MM.1S (cell line): Measurements from ENCODE around the gene TXN.

Source experiments
- DNase-seq: peaks from one replicate; pipeline ENCODE4 v3.0.0-alpha.2; 2015
- H2AFZ ChIP-seq: fragments of 300-600 bp; sonication (generic); 2 replicates; pipeline ENCODE4 v1.6.0; 2016; ENCODE audit warnings: antibody characterized with exemption, low read length
- H3F3A ChIP-seq: fragments of 300-600 bp; sonication (generic); 2 replicates; pipeline ENCODE4 v1.6.1; 2016; ENCODE audit warnings: mild to moderate bottlenecking, antibody characterized with exemption, low read length, moderate library complexity, mixed read lengths; ENCODE audit not compliant: insufficient read depth
- H3K27ac ChIP-seq: fragments of 300-600 bp; sonication (generic); 2 replicates; pipeline ENCODE4 v1.5.1; 2016; ENCODE audit warnings: mild to moderate bottlenecking, low read length
- H3K27me3 ChIP-seq: fragments of 300-600 bp; sonication (generic); replicated peaks from 2 replicates; pipeline ENCODE4 v1.6.0; 2016; ENCODE audit warnings: low read length; ENCODE audit not compliant: insufficient read depth
- H3K36me3 ChIP-seq: fragments of 300-600 bp; sonication (generic); replicated peaks from 2 replicates; pipeline ENCODE4 v1.6.1; 2016; ENCODE audit warnings: mild to moderate bottlenecking, low read length, mixed read lengths; ENCODE audit not compliant: insufficient read depth
- H3K4me1 ChIP-seq: fragments of 300-600 bp; sonication (generic); 2 replicates; pipeline ENCODE4 v1.6.1; 2016; ENCODE audit warnings: low read length, mixed read lengths
- H3K4me2 ChIP-seq: fragments of 300-600 bp; sonication (generic); 2 replicates; pipeline ENCODE4 v1.6.0; 2016; ENCODE audit warnings: low read depth, low read length
- H3K4me3 ChIP-seq: fragments of 300-600 bp; sonication (generic); 2 replicates; pipeline ENCODE4 v1.5.1; 2016; ENCODE audit warnings: low read length, mixed read lengths
- H3K79me2 ChIP-seq: fragments of 300-600 bp; sonication (generic); 2 replicates; pipeline ENCODE4 v1.6.1; 2016; ENCODE audit warnings: mixed run types, low read length, mixed read lengths
- H3K9ac ChIP-seq: fragments of 300-600 bp; sonication (generic); 2 replicates; pipeline ENCODE4 v1.6.1; 2016; ENCODE audit warnings: low read length, mixed read lengths
- H3K9me2 ChIP-seq: fragments of 300-600 bp; sonication (generic); replicated peaks from 2 replicates; pipeline ENCODE4 v1.6.1; 2016; ENCODE audit warnings: mild to moderate bottlenecking, low read length, mixed read lengths; ENCODE audit not compliant: insufficient read depth
- H3K9me3 ChIP-seq: fragments of 300-600 bp; sonication (generic); replicated peaks from 2 replicates; pipeline ENCODE4 v1.6.1; 2016; ENCODE audit warnings: mild to moderate bottlenecking, low read length, mixed read lengths; ENCODE audit not compliant: insufficient read depth
- H4K20me1 ChIP-seq: fragments of 300-600 bp; sonication (generic); 2 replicates; pipeline ENCODE4 v1.6.1; 2016; ENCODE audit warnings: mild to moderate bottlenecking, low read length, moderate library complexity, mixed read lengths; ENCODE audit not compliant: insufficient read depth
- EZH2 ChIP-seq: fragments of 300-600 bp; sonication (generic); optimal IDR thresholded peaks from 2 replicates; pipeline ENCODE3; 2017; ENCODE audit warnings: low read depth, mild to moderate bottlenecking, antibody characterized with exemption, low read length, mixed read lengths
- EZH2phosphoT487 ChIP-seq: fragments of 300-600 bp; sonication (generic); IDR thresholded peaks from 2 replicates; pipeline ENCODE4 v1.6.1; 2018; ENCODE audit warnings: antibody characterized with exemption, low read length
- TF ChIP-seq, protein P1 (sequence below): fragments of 300-600 bp; sonication (generic); IDR thresholded peaks from 2 replicates; pipeline ENCODE4 v1.5.1; 2016; ENCODE audit warnings: antibody characterized with exemption, low read length, mixed read lengths

Gene TXN

DNA sequence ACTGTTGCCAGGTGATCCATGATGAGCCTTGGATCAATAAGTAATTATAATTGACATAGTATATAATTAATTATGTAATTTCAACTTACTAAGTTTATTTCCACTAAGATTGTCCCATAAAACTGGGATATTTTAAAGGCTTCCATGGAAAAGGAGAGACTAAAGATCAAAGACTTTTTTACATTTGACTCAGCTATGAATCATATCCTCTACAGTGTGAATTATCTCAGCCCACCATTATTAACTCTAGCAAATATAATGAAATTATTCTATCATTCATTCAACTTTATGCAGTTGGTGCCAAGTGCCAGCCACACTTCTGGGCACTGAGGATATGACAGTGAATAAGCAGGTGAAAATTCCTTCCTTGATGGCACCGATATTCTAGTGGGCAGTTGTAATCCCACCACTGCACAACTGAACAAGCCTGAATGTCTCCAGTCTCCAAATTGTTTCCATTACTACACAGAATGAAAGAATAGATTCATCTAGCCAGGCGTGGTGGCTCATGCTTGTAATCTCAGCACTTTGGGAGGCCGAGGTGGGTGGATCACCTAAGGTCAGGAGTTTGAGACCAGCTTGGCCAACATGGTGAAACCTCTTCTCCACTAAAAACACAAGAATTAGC is 21.9 kb upstream of the TXN start:
- Histone ChIP-seq H3K4me3 (no peak overlapping the region), H3K27ac (no peak overlapping the region), H3K79me2 (no peaks in the 10 kb centered on the region), H3K4me2 (no peak overlapping the region), H4K20me1 (no peaks in the 10 kb centered on the region), H3F3A (no peaks in the 10 kb centered on the region), H3K9me2 (no peaks in the 10 kb centered on the region), H3K9ac (no peak overlapping the region), H3K9me3 (no peaks in the 10 kb centered on the region), H3K4me1 (no peaks in the 10 kb centered on the region), H2AFZ (no peak overlapping the region), H3K36me3 (no peaks in the 10 kb centered on the region), H3K27me3 (no peaks in the 10 kb centered on the region)
- TF ChIP-seq, protein P1, sequence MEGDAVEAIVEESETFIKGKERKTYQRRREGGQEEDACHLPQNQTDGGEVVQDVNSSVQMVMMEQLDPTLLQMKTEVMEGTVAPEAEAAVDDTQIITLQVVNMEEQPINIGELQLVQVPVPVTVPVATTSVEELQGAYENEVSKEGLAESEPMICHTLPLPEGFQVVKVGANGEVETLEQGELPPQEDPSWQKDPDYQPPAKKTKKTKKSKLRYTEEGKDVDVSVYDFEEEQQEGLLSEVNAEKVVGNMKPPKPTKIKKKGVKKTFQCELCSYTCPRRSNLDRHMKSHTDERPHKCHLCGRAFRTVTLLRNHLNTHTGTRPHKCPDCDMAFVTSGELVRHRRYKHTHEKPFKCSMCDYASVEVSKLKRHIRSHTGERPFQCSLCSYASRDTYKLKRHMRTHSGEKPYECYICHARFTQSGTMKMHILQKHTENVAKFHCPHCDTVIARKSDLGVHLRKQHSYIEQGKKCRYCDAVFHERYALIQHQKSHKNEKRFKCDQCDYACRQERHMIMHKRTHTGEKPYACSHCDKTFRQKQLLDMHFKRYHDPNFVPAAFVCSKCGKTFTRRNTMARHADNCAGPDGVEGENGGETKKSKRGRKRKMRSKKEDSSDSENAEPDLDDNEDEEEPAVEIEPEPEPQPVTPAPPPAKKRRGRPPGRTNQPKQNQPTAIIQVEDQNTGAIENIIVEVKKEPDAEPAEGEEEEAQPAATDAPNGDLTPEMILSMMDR = no peak
- TF ChIP-seq EZH2 (no peak), EZH2phosphoT487 (no peak)
- DNase-seq = no peak

DNA sequence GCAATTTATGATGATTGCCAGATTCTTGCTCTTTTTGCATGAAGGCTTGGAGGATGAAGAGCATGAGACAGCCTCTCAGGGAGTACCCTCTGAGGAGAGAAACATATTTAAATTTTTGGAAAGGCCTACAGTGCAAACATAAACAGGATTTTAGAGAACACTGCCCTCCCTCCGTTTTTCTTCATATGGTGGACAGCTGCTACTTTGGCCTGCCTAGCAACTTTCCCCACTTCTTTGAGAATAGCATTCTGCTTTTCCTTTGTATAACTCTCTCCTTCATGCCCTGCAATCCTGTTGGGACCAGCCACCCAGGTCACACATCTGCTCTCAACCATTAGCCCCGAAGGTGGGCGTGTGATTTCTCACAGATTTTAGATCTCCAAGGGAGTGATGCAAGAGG is 20.5 kb upstream of the TXN start:
- H3K36me3 ChIP-seq = no peaks in the 10 kb centered on the region
- H2AFZ ChIP-seq = no peak overlapping the region
- no peaks in the 10 kb centered on the region for H3K27me3 ChIP-seq
- no peaks in the 10 kb centered on the region for H4K20me1 ChIP-seq
- DNase-seq = no peak
- no peaks in the 10 kb centered on the region for H3K79me2 ChIP-seq
- no peak overlapping the region for H3K4me2 ChIP-seq
- H3K9ac ChIP-seq = no peak overlapping the region
- TF ChIP-seq, protein P1 = no peak
- TF ChIP-seq EZH2phosphoT487 = no peak
- TF ChIP-seq EZH2 = no peak
- no peak overlapping the region for H3K27ac ChIP-seq
- H3K4me1 ChIP-seq = no peaks in the 10 kb centered on the region
- no peaks in the 10 kb centered on the region for H3K9me2 ChIP-seq
- no peaks in the 10 kb centered on the region for H3F3A ChIP-seq
- H3K4me3 ChIP-seq = no peak overlapping the region
- H3K9me3 ChIP-seq = no peaks in the 10 kb centered on the region

DNA sequence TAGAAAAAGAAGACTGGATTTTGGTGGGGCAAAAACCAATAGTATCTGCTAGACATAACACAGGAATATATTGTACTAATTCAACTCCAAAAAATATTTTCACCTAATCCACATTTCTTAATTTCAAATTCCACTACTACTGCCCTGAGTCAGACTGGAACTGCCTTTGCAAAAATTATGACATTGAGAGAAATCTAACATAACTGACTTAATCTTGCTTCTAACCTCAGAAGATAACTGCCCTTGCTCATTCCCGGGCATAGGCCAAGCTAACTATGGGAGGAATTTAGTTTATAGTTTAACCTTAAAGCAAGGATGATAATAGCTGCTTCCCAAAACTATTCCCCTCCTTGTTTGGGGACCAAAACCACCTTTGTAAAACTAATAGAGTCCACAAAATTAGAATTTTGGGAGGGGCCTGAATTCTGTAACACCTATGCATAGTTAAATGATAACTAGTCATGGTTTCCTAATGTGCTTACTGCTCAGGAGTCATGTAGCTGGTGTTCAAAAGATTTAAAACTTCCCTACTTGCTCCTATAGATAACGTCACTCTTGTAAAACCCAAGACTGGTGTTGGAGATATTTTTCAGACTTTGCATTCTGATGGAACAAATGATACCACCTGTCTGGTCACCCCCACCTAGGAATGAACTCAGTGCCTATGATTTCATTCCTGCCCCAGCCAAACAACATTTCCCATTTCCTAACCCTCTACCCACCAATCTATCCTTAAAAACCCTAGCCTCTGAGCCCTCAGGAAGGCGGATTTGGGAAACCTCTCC is 14.1 kb upstream of the TXN start:
- no peaks in the 10 kb centered on the region for H3K9me3 ChIP-seq
- no peaks in the 10 kb centered on the region for H3K36me3 ChIP-seq
- TF ChIP-seq, protein P1 = no peak
- no peak for TF ChIP-seq EZH2phosphoT487
- no peak for TF ChIP-seq EZH2
- no peak overlapping the region for H3K4me2 ChIP-seq
- no peaks in the 10 kb centered on the region for H3K27me3 ChIP-seq
- no peaks in the 10 kb centered on the region for H3K79me2 ChIP-seq
- H2AFZ ChIP-seq = no peak overlapping the region
- H3K9ac ChIP-seq = no peak overlapping the region
- no peaks in the 10 kb centered on the region for H3F3A ChIP-seq
- H3K4me3 ChIP-seq = no peak overlapping the region
- H3K9me2 ChIP-seq = no peaks in the 10 kb centered on the region
- H4K20me1 ChIP-seq = no peaks in the 10 kb centered on the region
- H3K4me1 ChIP-seq = no peaks in the 10 kb centered on the region
- no peak for DNase-seq
- no peak overlapping the region for H3K27ac ChIP-seq
